ENCODE data around the gene GPR162.

GPR162 gene

DNA sequence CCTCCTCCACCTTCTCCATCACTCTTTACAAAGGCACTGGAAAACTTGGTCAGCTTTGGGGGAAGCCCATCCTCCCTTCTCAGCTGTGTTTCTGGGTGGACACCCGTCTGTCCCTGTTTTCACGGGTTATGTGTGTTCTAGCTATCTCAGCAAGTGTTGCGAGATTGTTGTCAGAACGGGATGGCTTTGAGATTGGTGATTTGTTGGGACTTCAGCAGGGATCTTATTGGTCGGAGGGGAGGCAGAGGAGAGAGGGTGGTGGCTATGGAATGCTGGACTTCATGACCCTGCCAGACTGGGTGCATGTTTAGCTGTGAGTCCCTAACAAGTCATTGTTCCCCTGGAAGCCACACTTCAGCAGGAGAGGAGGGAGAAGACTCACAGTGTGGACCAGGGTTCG is 32.4 kb downstream of the GPR162 start:
- no peak for DNase-seq (ENCODE audit: low read depth)
- no peak overlapping the region for H3K4me3 ChIP-seq (ENCODE audit: low read depth, low read length)
- no peak for TF ChIP-seq MAX (IDR thresholded peaks at IDR 0.05; ENCODE audit: low read depth, low read length)
- no peak for TF ChIP-seq POLR2A (IDR thresholded peaks at IDR 0.05; ENCODE audit: extremely low read depth, insufficient read length)
- no peak for TF ChIP-seq CTCF (IDR thresholded peaks at IDR 0.05; ENCODE audit: low read depth, low read length)
- no peak for TF ChIP-seq MYC (IDR thresholded peaks at IDR 0.05; ENCODE audit: low read depth, low read length)

- H3K4me3 ChIP-seq (ENCODE audit: low read depth, low read length), result no peak overlapping the region
- no peak for TF ChIP-seq POLR2A (IDR thresholded peaks at IDR 0.05; ENCODE audit: extremely low read depth, insufficient read length)
- TF ChIP-seq MAX (IDR thresholded peaks at IDR 0.05; ENCODE audit: low read depth, low read length), result no peak
- no peak for TF ChIP-seq CTCF (IDR thresholded peaks at IDR 0.05; ENCODE audit: low read depth, low read length)
- TF ChIP-seq MYC (IDR thresholded peaks at IDR 0.05; ENCODE audit: low read depth, low read length), result no peak
- no peak for DNase-seq (ENCODE audit: low read depth)
Measured at GRCh38 chr12:6855322-6855721, 33.7 kb downstream of the GPR162 start.

GRCh38 chr12:6858799-6859198 is 37.2 kb downstream of the GPR162 start:
- no peak for TF ChIP-seq MAX (IDR thresholded peaks at IDR 0.05; ENCODE audit: low read depth, low read length)
- no peak for TF ChIP-seq CTCF (IDR thresholded peaks at IDR 0.05; ENCODE audit: low read depth, low read length)
- no peak for TF ChIP-seq POLR2A (IDR thresholded peaks at IDR 0.05; ENCODE audit: extremely low read depth, insufficient read length)
- TF ChIP-seq MYC (IDR thresholded peaks at IDR 0.05; ENCODE audit: low read depth, low read length), result no peak

GRCh38 chr12:6860116-6860515 is 38.5 kb downstream of the GPR162 start:
- H3K4me3 ChIP-seq (ENCODE audit: low read depth, low read length), result no peak overlapping the region
- TF ChIP-seq MAX (IDR thresholded peaks at IDR 0.05; ENCODE audit: low read depth, low read length) (no peak), POLR2A (IDR thresholded peaks at IDR 0.05; ENCODE audit: extremely low read depth, insufficient read length) (no peak), CTCF (IDR thresholded peaks at IDR 0.05; ENCODE audit: low read depth, low read length) (no peak), MYC (IDR thresholded peaks at IDR 0.05; ENCODE audit: low read depth, low read length) (no peak)
- DNase-seq (ENCODE audit: low read depth), result no peak

More at GRCh38 chr12:6858799-6859198, 37.2 kb downstream of the GPR162 start:
- DNase-seq (ENCODE audit: low read depth), result no peak
- no peak overlapping the region for H3K4me3 ChIP-seq (ENCODE audit: low read depth, low read length)

DNA sequence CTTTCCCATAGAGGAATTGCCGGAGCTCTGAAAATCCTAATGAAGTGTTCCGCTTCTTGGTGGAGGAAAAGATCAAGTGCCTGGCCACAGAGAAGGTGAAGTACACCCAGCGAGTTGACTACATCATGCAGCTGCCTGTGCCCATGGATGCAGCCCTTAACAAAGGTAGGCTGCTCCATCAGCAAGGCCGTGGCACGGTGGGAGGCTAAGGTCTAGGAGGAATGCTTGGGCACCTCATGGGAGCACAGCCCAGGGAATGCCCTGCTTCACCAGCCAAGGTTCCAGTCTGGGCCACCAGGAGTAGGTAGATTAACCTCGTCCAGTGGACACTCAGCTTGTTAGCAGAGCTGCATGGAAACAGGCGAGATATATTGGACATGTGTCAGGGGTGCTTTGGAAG is 39.3 kb downstream of the GPR162 start:
- no peak for TF ChIP-seq POLR2A (IDR thresholded peaks at IDR 0.05; ENCODE audit: extremely low read depth, insufficient read length)
- no peak for TF ChIP-seq MYC (IDR thresholded peaks at IDR 0.05; ENCODE audit: low read depth, low read length)
- TF ChIP-seq MAX (IDR thresholded peaks at IDR 0.05; ENCODE audit: low read depth, low read length), result no peak
- H3K4me3 ChIP-seq (ENCODE audit: low read depth, low read length), result no peak overlapping the region
- DNase-seq (ENCODE audit: low read depth), result no peak

DNA sequence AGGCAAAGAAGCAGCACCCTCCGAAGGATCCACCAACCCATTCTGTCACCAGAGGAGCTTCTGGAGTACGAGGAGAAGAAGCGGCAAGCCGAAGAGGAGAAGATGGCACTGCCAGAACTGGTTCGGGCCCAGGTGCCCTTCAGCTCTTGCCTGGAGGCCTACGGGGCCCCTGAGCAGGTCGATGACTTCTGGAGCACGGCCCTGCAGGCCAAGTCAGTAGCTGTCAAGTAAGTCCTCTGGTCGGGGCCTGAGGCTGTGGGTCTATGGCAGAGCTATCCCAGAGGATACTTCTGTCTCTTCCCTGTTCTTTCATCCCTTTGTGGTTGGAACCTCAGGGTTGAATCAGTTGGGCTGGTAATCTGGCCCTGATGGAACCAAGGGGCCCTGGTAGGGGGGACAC is 39.8 kb downstream of the GPR162 start:
- H3K4me3 ChIP-seq (ENCODE audit: low read depth, low read length), result no peak overlapping the region
- no peak for DNase-seq (ENCODE audit: low read depth)
- TF ChIP-seq MAX (IDR thresholded peaks at IDR 0.05; ENCODE audit: low read depth, low read length) (no peak), CTCF (IDR thresholded peaks at IDR 0.05; ENCODE audit: low read depth, low read length) (no peak), MYC (IDR thresholded peaks at IDR 0.05; ENCODE audit: low read depth, low read length) (no peak), POLR2A (IDR thresholded peaks at IDR 0.05; ENCODE audit: extremely low read depth, insufficient read length) (no peak)

Measured in NB4 (cell line).